ENCODE results near the gene OR52I1.

The OR52I1 gene, protein sequence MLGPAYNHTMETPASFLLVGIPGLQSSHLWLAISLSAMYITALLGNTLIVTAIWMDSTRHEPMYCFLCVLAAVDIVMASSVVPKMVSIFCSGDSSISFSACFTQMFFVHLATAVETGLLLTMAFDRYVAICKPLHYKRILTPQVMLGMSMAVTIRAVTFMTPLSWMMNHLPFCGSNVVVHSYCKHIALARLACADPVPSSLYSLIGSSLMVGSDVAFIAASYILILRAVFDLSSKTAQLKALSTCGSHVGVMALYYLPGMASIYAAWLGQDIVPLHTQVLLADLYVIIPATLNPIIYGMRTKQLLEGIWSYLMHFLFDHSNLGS

DNA sequence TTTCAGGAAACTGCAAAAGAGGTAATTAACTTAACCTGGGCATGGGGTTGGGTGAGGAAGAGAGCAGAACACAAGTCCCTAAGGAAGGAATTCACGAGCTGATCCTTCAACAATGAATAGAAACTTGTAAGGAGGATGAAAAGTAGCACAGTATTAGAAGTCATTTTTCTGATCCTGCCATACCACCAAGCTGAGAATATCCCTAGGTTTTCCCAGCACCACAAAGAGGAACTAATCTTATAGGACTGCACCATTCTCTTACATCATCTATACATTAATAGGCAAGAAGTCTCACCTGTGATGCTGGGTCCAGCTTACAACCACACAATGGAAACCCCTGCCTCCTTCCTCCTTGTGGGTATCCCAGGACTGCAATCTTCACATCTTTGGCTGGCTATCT lies at the start of gene OR52I1:
TSS of gene OR52I1 (plus strand) at position 301 of the 400 bp plus-strand sequence. CDS start at position 301, 0 bp downstream.
- Histone ChIP-seq H3K4me1 (ENCODE audit: control insufficient read depth, insufficient read depth, low read length) (no peaks in the 10 kb centered on the region), H3K27ac (ENCODE audit: low read length) (no peak within 1 kb of the TSS), H3K4me3 (ENCODE audit: low read length in 2 of 2) (no peak within 1 kb of the TSS), H3K27me3 (ENCODE audit: control insufficient read depth in 1 of 2, insufficient read depth in 2 of 2, low read length in 2 of 2) (no peaks in the 10 kb centered on the region), H3K36me3 (ENCODE audit: control insufficient read depth in 2 of 2, insufficient read depth in 2 of 2, low read length in 2 of 2) (peaks cover 5 to 6% of the 10 kb centered on the region in 2 donors), H3K9me3 (ENCODE audit: control insufficient read depth in 2 of 2, low read length in 2 of 2) (no peaks in the 10 kb centered on the region), H3K9ac (ENCODE audit: low read length in 2 of 2) (no peak within 1 kb of the TSS)

DNA sequence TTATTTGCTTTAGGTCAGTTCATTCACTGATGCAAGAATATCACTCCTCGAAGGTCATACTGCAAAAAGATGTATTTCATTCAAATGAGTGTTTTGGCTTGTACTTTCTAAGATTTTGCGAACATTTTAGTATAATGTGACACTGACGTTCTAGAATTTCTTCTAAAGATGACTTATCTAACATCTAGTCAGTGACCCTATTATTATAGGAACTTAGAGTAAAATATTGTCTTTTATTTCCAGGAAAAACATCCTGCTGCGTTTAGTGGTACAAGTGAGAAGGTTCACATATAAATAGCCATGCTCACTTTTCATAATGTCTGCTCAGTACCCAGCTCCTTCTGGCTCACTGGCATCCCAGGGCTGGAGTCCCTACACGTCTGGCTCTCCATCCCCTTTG lies 48.9 kb upstream of the OR52I1 start, which contains the start of gene OR52M1:
TSS of gene OR52M1 (plus strand) at position 301 of the 400 bp plus-strand sequence. CDS start at position 301, 0 bp downstream.
- Histone ChIP-seq H3K36me3 (ENCODE audit: control insufficient read depth in 2 of 2, insufficient read depth in 2 of 2, low read length in 2 of 2) (no peaks in the 10 kb centered on the region), H3K9ac (ENCODE audit: low read length in 2 of 2) (no peak within 1 kb of the TSS), H3K4me3 (ENCODE audit: low read length in 2 of 2) (no peak within 1 kb of the TSS), H3K4me1 (ENCODE audit: control insufficient read depth, insufficient read depth, low read length) (no peaks in the 10 kb centered on the region), H3K9me3 (ENCODE audit: control insufficient read depth in 2 of 2, low read length in 2 of 2) (no peaks in the 10 kb centered on the region), H3K27ac (ENCODE audit: low read length) (no peak within 1 kb of the TSS), H3K27me3 (ENCODE audit: control insufficient read depth in 1 of 2, insufficient read depth in 2 of 2, low read length in 2 of 2) (no peaks in the 10 kb centered on the region)

DNA sequence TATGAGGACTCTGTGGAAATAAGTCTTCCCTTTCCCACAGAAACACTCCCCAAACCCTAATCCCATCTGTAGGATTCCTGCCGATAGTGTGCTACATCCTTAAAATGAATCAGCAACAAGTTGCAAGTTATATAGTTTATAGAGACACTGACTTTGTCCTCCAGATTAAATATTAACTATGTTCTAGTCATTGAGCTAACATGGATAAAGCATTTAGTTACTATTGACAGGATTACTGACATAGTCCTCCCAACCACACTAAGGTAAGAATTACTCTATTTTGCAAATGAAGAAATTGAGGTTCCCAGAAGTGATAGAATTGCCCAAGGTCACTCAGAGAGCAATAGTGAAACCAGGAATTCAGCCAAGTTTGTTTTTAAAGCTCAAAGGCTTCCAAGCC lies 47.0 kb upstream of the OR52I1 start:
- Histone ChIP-seq H3K9ac (ENCODE audit: low read length in 2 of 2) (no peak overlapping the region), H3K36me3 (ENCODE audit: control insufficient read depth in 2 of 2, insufficient read depth in 2 of 2, low read length in 2 of 2) (no peaks in the 10 kb centered on the region), H3K4me3 (ENCODE audit: low read length in 2 of 2) (no peak overlapping the region), H3K9me3 (ENCODE audit: control insufficient read depth in 2 of 2, low read length in 2 of 2) (peaks cover 3 to 4% of the 10 kb centered on the region in 2 donors), H3K27ac (ENCODE audit: low read length) (no peak overlapping the region), H3K4me1 (ENCODE audit: control insufficient read depth, insufficient read depth, low read length) (no peaks in the 10 kb centered on the region), H3K27me3 (ENCODE audit: control insufficient read depth in 1 of 2, insufficient read depth in 2 of 2, low read length in 2 of 2) (no peaks in the 10 kb centered on the region)

DNA sequence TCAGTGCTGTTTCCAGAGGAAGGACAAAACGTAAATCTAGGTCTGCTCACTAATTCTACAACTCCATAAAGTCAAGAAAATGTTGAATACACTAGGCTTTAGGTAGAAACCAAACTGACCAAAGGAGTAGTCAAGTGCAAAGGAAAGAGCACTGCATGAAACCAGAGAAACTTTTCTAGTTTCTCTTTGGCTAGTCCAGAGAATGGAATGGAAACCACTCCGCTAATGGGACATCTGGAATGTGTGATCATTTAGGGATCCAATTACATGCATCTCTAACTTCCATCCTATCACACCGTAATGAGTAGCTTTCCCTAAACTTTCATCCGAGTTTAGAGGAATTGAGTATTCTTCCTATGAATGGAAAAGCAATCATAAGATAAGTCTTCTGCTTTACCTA lies 46.4 kb upstream of the OR52I1 start:
- no peak overlapping the region for H3K27ac ChIP-seq (ENCODE audit: low read length)
- H3K36me3 ChIP-seq (ENCODE audit: control insufficient read depth in 2 of 2, insufficient read depth in 2 of 2, low read length in 2 of 2) = no peaks in the 10 kb centered on the region
- no peak overlapping the region for H3K9ac ChIP-seq (ENCODE audit: low read length in 2 of 2)
- H3K27me3 ChIP-seq (ENCODE audit: control insufficient read depth in 1 of 2, insufficient read depth in 2 of 2, low read length in 2 of 2) = no peaks in the 10 kb centered on the region
- H3K4me1 ChIP-seq (ENCODE audit: control insufficient read depth, insufficient read depth, low read length) = no peaks in the 10 kb centered on the region
- H3K4me3 ChIP-seq (ENCODE audit: low read length in 2 of 2) = no peak overlapping the region
- peaks cover 3 to 4% of the 10 kb centered on the region in 2 donors for H3K9me3 ChIP-seq (ENCODE audit: control insufficient read depth in 2 of 2, low read length in 2 of 2)

DNA sequence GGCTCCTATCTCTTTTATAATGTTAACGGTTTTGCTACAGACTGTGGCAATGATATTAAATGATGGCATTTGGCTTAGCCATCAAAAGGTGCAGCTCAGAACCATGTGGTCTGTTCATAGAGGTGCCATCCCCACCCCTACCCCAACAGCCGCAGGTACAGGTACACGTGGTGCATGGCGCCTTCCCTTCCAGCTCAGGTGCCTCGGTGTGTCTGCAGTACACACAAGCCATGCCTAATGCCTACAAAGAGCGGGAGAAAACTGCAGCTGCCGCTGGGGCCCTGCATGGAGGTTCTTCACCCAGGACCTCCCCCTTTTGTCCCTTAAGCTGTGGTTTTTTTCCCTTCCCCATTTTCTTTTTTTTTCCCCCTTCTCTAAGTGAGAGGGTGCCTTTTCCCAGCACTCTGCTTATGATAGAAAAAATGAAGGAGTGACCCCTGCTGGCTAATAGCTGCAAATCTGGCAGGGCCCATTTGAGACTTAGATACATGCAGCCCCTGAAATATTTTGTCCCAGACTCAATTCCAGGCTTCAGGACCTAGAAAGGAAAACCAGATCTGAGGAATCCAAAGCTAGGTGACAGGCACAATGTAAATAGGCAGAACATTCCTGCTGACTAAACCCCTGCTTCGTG lies 42.4 kb upstream of the OR52I1 start:
- Histone ChIP-seq H3K27ac (ENCODE audit: low read length) (no peak overlapping the region), H3K4me3 (ENCODE audit: low read length in 2 of 2) (no peak overlapping the region), H3K9me3 (ENCODE audit: control insufficient read depth in 2 of 2, low read length in 2 of 2) (peaks cover 4 to 6% of the 10 kb centered on the region in 2 donors), H3K36me3 (ENCODE audit: control insufficient read depth in 2 of 2, insufficient read depth in 2 of 2, low read length in 2 of 2) (no peaks in the 10 kb centered on the region), H3K4me1 (ENCODE audit: control insufficient read depth, insufficient read depth, low read length) (no peaks in the 10 kb centered on the region), H3K9ac (ENCODE audit: low read length in 2 of 2) (no peak overlapping the region), H3K27me3 (ENCODE audit: control insufficient read depth in 1 of 2, insufficient read depth in 2 of 2, low read length in 2 of 2) (no peaks in the 10 kb centered on the region)

DNA sequence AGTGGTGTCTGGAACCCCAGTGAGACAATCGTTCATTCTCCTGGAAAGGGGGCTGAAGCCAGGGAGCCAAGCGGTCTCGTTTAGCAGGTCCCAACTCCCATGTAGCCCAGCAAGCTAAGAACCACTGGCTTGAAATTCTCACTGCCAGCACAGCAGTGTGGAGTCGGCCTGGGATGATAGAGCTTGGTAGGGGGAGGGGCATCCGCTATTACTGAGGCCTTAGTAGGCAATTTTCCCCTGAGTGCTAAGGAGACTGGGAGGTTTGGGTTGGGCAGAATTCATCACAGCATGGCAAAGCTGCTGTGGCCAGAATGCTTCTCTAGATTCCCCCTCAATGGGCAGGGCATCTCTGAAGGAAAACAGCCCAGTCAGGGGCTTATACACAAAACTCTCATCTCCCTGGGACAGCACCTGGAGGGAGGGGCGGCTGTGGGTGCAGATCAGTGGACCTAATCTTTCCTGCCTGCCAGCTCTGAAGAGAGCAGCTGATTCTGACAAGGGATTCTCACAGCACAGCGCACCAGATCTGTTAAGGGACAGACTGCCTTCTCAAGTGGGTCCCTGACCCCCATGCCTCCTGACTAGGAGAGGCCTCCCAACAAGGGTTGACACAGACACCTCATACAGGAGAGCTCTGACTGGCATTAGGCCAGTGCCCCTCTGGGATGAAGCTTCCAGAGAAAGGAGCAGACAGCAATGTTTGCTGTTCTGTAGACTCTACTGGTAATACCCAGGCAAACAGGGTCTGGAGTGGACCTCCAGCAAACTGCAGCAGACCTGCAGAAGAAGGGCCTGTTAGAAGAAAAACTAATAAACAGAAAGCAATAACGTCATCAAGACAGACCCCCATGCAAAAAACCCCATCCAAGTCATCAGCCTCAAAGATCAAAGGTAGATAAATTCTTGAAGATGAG lies 34.1 kb upstream of the OR52I1 start:
- no peak overlapping the region for H3K9ac ChIP-seq (ENCODE audit: low read length in 2 of 2)
- peaks cover 0 to 5% of the 10 kb centered on the region in 2 donors for H3K9me3 ChIP-seq (ENCODE audit: control insufficient read depth in 2 of 2, low read length in 2 of 2)
- H3K4me3 ChIP-seq (ENCODE audit: low read length in 2 of 2) = no peak overlapping the region
- no peak overlapping the region for H3K27ac ChIP-seq (ENCODE audit: low read length)
- no peaks in the 10 kb centered on the region for H3K27me3 ChIP-seq (ENCODE audit: control insufficient read depth in 1 of 2, insufficient read depth in 2 of 2, low read length in 2 of 2)
- no peaks in the 10 kb centered on the region for H3K4me1 ChIP-seq (ENCODE audit: control insufficient read depth, insufficient read depth, low read length)
- no peaks in the 10 kb centered on the region for H3K36me3 ChIP-seq (ENCODE audit: control insufficient read depth in 2 of 2, insufficient read depth in 2 of 2, low read length in 2 of 2)

DNA sequence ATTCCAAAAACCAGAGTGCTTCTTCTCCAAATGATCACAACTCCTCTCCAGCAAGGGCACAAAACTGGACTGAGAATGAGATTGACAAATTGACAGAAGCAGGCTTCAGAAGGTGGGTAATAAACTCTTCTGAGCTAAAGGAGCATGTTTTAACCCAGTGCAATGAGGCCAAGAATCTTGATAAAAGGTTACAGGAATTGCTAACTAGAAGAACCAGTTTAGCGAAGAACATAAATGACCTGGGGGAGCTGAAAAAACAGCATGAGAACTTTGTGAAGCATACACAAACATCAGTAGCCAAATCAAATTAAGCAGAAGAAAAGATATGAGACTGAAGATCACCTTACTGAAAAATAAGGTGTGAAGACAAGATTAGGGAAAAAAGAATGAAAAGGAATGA lies 33.4 kb upstream of the OR52I1 start:
- H3K4me1 ChIP-seq (ENCODE audit: control insufficient read depth, insufficient read depth, low read length) = no peaks in the 10 kb centered on the region
- no peak overlapping the region for H3K4me3 ChIP-seq (ENCODE audit: low read length in 2 of 2)
- no peak overlapping the region for H3K27ac ChIP-seq (ENCODE audit: low read length)
- H3K36me3 ChIP-seq (ENCODE audit: control insufficient read depth in 2 of 2, insufficient read depth in 2 of 2, low read length in 2 of 2) = no peaks in the 10 kb centered on the region
- H3K9me3 ChIP-seq (ENCODE audit: control insufficient read depth in 2 of 2, low read length in 2 of 2) = peaks cover 0 to 5% of the 10 kb centered on the region in 2 donors
- H3K9ac ChIP-seq (ENCODE audit: low read length in 2 of 2) = no peak overlapping the region
- H3K27me3 ChIP-seq (ENCODE audit: control insufficient read depth in 1 of 2, insufficient read depth in 2 of 2, low read length in 2 of 2) = no peaks in the 10 kb centered on the region

DNA sequence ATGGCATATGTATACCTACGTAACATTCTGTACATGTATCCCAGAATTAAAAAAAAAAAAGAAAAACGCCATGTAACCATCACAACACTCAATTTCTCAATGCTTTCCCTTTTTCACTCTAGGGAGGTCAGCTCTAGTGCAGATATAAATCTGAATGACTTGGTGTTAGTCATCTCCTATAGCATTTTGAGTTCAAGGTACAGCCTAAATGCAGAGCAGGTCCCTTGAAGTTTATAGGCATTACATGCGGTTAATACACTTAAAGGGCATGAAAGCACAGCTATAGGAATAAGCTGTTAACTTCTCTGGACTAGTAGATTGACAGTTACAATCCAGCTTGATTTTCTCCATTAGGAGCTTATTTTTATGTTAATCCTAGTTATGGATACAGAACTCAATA lies 28.5 kb upstream of the OR52I1 start:
- no peak overlapping the region for H3K9ac ChIP-seq (ENCODE audit: low read length in 2 of 2)
- no peaks in the 10 kb centered on the region for H3K36me3 ChIP-seq (ENCODE audit: control insufficient read depth in 2 of 2, insufficient read depth in 2 of 2, low read length in 2 of 2)
- H3K27me3 ChIP-seq (ENCODE audit: control insufficient read depth in 1 of 2, insufficient read depth in 2 of 2, low read length in 2 of 2) = no peaks in the 10 kb centered on the region
- no peak overlapping the region for H3K4me3 ChIP-seq (ENCODE audit: low read length in 2 of 2)
- no peaks in the 10 kb centered on the region for H3K4me1 ChIP-seq (ENCODE audit: control insufficient read depth, insufficient read depth, low read length)
- H3K9me3 ChIP-seq (ENCODE audit: control insufficient read depth in 2 of 2, low read length in 2 of 2) = peaks cover 2 to 5% of the 10 kb centered on the region in 2 donors
- no peak overlapping the region for H3K27ac ChIP-seq (ENCODE audit: low read length)

DNA sequence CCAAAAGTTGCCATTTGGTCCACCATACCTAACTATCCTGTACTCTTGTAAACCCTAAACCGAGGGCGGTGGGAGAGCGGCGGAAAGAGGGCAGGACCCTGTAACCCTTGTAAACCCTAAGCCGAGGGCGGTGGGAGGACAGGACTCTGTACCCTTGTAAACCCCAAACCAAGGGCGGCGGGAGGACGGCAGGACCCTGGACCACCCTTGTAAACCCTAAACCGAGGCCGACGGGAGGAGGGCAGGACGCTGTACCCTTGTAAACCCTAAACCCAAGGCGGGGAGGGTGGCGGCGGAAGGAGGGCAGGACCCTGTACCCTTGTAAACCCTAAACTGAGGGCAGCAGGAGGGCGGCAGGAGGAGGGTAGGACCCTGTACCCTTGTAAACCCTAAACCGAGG lies 24.8 kb upstream of the OR52I1 start:
- no peak overlapping the region for H3K27ac ChIP-seq (ENCODE audit: low read length)
- peaks cover 0 to 2% of the 10 kb centered on the region in 2 donors for H3K9me3 ChIP-seq (ENCODE audit: control insufficient read depth in 2 of 2, low read length in 2 of 2)
- H3K27me3 ChIP-seq (ENCODE audit: control insufficient read depth in 1 of 2, insufficient read depth in 2 of 2, low read length in 2 of 2) = no peaks in the 10 kb centered on the region
- H3K9ac ChIP-seq (ENCODE audit: low read length in 2 of 2) = no peak overlapping the region
- no peak overlapping the region for H3K4me3 ChIP-seq (ENCODE audit: low read length in 2 of 2)
- H3K36me3 ChIP-seq (ENCODE audit: control insufficient read depth in 2 of 2, insufficient read depth in 2 of 2, low read length in 2 of 2) = no peaks in the 10 kb centered on the region
- H3K4me1 ChIP-seq (ENCODE audit: control insufficient read depth, insufficient read depth, low read length) = no peaks in the 10 kb centered on the region

DNA sequence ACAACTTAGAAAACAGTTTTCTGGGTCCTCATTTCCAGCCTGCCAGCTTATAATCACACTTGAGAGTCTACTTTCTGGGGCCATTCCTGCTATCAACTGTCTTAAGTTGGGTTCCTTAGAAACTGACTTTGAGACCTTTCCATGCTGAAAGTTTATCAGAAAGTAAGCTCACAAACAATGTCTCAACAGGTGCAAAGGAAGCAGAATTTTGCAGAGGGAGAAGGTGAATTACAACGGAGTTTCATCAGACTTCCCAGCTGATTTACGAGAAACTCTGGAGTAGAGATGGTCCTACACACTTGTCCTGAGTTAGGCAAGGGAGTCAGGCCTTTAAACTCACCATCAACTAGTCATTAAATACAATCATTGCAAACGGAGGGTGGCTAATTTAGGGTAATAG lies 17.0 kb upstream of the OR52I1 start:
- no peak overlapping the region for H3K27ac ChIP-seq (ENCODE audit: low read length)
- H3K27me3 ChIP-seq (ENCODE audit: control insufficient read depth in 1 of 2, insufficient read depth in 2 of 2, low read length in 2 of 2) = no peaks in the 10 kb centered on the region
- H3K4me1 ChIP-seq (ENCODE audit: control insufficient read depth, insufficient read depth, low read length) = no peaks in the 10 kb centered on the region
- no peak overlapping the region for H3K9ac ChIP-seq (ENCODE audit: low read length in 2 of 2)
- H3K9me3 ChIP-seq (ENCODE audit: control insufficient read depth in 2 of 2, low read length in 2 of 2) = no peaks in the 10 kb centered on the region
- no peaks in the 10 kb centered on the region for H3K36me3 ChIP-seq (ENCODE audit: control insufficient read depth in 2 of 2, insufficient read depth in 2 of 2, low read length in 2 of 2)
- no peak overlapping the region for H3K4me3 ChIP-seq (ENCODE audit: low read length in 2 of 2)
